Measurements from ENCODE around the gene VHLL. TPM values are rescaled to one million over a fixed set of nuclear protein-coding genes. Genes with fewer than 3 reads are reported as not detected.
A peak's percentile ranks its signal among the peaks of the same experiment; 100 is the strongest.

The VHLL gene
- total and polyA plus RNA-seq, 10 of the 15 experiments (the other 5 are each of a cell fraction or from before 2014, with no cell fraction given) = 0.23 TPM; not detected in 9

DNA sequence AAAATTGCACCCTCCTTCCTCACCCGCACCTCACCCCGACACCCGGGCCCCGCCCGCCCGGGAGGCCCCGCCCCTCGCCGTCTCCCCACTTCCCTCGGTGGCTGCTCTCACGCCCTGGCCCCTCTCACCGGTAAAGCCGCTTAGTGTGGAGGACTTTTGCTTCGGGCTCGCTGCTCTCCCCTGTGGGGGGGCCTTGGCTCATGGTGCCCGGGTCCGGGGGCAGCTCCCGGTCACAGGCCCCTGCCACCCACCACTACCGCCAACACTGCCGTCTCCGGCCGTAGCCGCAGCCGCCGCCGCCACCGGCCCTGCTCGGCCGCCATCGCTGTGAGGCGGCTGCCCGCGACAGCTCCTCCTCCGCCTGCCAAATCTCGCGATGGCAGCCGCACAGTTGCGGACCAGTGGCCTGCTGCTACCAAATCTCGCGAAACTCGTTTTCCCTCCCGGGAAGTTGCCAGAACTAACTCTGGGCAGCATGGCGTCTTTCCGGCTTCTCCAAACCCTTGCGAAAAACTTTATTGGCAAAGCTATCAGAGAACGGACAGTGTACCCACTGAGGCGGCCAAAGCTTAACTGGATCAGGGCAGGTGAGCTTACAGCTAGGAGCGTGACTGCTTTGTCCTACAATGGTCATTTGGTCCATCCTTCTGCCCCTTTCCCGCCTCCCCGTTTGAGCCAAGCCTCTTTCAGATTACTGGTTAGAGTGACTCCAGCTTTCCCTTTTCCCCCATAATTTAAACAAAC is 16.5 kb downstream of the VHLL start, which contains the start of gene SMG5 (continued):
- TF ChIP-seq, protein P1, sequence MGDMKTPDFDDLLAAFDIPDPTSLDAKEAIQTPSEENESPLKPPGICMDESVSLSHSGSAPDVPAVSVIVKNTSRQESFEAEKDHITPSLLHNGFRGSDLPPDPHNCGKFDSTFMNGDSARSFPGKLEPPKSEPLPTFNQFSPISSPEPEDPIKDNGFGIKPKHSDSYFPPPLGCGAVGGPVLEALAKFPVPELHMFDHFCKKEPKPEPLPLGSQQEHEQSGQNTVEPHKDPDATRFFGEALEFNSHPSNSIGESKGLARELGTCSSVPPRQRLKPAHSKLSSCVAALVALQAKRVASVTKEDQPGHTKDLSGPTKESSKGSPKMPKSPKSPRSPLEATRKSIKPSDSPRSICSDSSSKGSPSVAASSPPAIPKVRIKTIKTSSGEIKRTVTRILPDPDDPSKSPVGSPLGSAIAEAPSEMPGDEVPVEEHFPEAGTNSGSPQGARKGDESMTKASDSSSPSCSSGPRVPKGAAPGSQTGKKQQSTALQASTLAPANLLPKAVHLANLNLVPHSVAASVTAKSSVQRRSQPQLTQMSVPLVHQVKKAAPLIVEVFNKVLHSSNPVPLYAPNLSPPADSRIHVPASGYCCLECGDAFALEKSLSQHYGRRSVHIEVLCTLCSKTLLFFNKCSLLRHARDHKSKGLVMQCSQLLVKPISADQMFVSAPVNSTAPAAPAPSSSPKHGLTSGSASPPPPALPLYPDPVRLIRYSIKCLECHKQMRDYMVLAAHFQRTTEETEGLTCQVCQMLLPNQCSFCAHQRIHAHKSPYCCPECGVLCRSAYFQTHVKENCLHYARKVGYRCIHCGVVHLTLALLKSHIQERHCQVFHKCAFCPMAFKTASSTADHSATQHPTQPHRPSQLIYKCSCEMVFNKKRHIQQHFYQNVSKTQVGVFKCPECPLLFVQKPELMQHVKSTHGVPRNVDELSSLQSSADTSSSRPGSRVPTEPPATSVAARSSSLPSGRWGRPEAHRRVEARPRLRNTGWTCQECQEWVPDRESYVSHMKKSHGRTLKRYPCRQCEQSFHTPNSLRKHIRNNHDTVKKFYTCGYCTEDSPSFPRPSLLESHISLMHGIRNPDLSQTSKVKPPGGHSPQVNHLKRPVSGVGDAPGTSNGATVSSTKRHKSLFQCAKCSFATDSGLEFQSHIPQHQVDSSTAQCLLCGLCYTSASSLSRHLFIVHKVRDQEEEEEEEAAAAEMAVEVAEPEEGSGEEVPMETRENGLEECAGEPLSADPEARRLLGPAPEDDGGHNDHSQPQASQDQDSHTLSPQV (IDR thresholded peaks at IDR 0.05) = no peak
- TF ChIP-seq CHD2 (IDR thresholded peaks at IDR 0.05; ENCODE audit: borderline replicate concordance, low read depth, low read length) = peak; percentile 100
- TF ChIP-seq DPF2 (IDR thresholded peaks at IDR 0.05) = no peak
- no peak for TF ChIP-seq SUPT20H (IDR thresholded peaks at IDR 0.05; ENCODE audit: borderline replicate concordance, control insufficient read depth, low read depth, low read length)
- TF ChIP-seq ASH2L (IDR thresholded peaks at IDR 0.05; ENCODE audit: borderline replicate concordance, low read depth) = no peak
- TF ChIP-seq ZBED1 (IDR thresholded peaks at IDR 0.05; ENCODE audit: borderline replicate concordance) = peak; percentile 21; the same call in 1 of the 2 replicates
- peak; percentile 99 for TF ChIP-seq YY1 (IDR thresholded peaks at IDR 0.05; ENCODE audit: low read depth, low read length)
- peak; percentile 79 for TF ChIP-seq RUNX3 (IDR thresholded peaks at IDR 0.05; ENCODE audit: low read length)
- TF ChIP-seq, protein P2, sequence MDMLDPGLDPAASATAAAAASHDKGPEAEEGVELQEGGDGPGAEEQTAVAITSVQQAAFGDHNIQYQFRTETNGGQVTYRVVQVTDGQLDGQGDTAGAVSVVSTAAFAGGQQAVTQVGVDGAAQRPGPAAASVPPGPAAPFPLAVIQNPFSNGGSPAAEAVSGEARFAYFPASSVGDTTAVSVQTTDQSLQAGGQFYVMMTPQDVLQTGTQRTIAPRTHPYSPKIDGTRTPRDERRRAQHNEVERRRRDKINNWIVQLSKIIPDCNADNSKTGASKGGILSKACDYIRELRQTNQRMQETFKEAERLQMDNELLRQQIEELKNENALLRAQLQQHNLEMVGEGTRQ (IDR thresholded peaks at IDR 0.05; ENCODE audit: borderline replicate concordance, low read depth, low read length) = no peak
- TF ChIP-seq NFYA (IDR thresholded peaks at IDR 0.05; ENCODE audit: borderline replicate concordance, low read depth, low read length) = no peak
- peak in 1 of 2 experiments; percentile 62; a peak in 1 of 4 replicates for TF ChIP-seq ETV6 (conservative IDR thresholded peaks at IDR 0.05 in 1 of 2, IDR thresholded peaks at IDR 0.05 in 1 of 2; ENCODE audit: borderline replicate concordance in 1 of 2, low read depth in 1 of 2)
- TF ChIP-seq, protein P3, sequence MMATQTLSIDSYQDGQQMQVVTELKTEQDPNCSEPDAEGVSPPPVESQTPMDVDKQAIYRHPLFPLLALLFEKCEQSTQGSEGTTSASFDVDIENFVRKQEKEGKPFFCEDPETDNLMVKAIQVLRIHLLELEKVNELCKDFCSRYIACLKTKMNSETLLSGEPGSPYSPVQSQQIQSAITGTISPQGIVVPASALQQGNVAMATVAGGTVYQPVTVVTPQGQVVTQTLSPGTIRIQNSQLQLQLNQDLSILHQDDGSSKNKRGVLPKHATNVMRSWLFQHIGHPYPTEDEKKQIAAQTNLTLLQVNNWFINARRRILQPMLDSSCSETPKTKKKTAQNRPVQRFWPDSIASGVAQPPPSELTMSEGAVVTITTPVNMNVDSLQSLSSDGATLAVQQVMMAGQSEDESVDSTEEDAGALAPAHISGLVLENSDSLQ (IDR thresholded peaks at IDR 0.05) = peak; percentile 76
- TF ChIP-seq, protein P4, sequence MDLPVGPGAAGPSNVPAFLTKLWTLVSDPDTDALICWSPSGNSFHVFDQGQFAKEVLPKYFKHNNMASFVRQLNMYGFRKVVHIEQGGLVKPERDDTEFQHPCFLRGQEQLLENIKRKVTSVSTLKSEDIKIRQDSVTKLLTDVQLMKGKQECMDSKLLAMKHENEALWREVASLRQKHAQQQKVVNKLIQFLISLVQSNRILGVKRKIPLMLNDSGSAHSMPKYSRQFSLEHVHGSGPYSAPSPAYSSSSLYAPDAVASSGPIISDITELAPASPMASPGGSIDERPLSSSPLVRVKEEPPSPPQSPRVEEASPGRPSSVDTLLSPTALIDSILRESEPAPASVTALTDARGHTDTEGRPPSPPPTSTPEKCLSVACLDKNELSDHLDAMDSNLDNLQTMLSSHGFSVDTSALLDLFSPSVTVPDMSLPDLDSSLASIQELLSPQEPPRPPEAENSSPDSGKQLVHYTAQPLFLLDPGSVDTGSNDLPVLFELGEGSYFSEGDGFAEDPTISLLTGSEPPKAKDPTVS (IDR thresholded peaks at IDR 0.05; ENCODE audit: low read depth, low read length) = peak; percentile 87
- TF ChIP-seq, protein P5, sequence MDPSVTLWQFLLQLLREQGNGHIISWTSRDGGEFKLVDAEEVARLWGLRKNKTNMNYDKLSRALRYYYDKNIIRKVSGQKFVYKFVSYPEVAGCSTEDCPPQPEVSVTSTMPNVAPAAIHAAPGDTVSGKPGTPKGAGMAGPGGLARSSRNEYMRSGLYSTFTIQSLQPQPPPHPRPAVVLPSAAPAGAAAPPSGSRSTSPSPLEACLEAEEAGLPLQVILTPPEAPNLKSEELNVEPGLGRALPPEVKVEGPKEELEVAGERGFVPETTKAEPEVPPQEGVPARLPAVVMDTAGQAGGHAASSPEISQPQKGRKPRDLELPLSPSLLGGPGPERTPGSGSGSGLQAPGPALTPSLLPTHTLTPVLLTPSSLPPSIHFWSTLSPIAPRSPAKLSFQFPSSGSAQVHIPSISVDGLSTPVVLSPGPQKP (IDR thresholded peaks at IDR 0.05; ENCODE audit: low read depth, low read length) = peak; percentile 92
- TF ChIP-seq ZNF622 (IDR thresholded peaks at IDR 0.05) = no peak
- TF ChIP-seq FOXK2 (IDR thresholded peaks at IDR 0.05) = 0 out of 2 replicates have a peak, but pooled peaks have one; percentile 33
- TF ChIP-seq NBN (IDR thresholded peaks at IDR 0.05) = peak; percentile 39; the same call in 1 of the 2 replicates
- peak; percentile 96 for TF ChIP-seq HCFC1 (IDR thresholded peaks at IDR 0.05; ENCODE audit: low read length)
- TF ChIP-seq IKZF2 (IDR thresholded peaks at IDR 0.05) = peak; percentile 62 to 78; a peak in 3 of 4 replicates
- 0 out of 2 replicates have a peak, but pooled peaks have one; percentile 38 for TF ChIP-seq PAX8 (IDR thresholded peaks at IDR 0.05)
- TF ChIP-seq SP1 (IDR thresholded peaks at IDR 0.05; ENCODE audit: low read depth, low read length) = peak; percentile 37
- peak; percentile 98 for TF ChIP-seq ZNF207 (IDR thresholded peaks at IDR 0.05; ENCODE audit: borderline replicate concordance)
- no peak for TF ChIP-seq RBBP5 (conservative IDR thresholded peaks at IDR 0.05)

Measured in GM12878 (cell line).